Keratinocyte (primary cell): ENCODE results near the gene SNRNP25.

Experiments used
- CTCF ChIP-seq, 3 experiments: IDR thresholded peaks in 1 of 3; conservative IDR thresholded peaks in 1 of 3; optimal IDR thresholded peaks in 1 of 3; 2 replicates in 2 of 3; 3 replicates in 1 of 3; pipeline versions ENCODE3 to v1.5.1; 2011; ENCODE audit warnings: low read length in 3 of 3, mild to moderate bottlenecking in 3 of 3, moderate library complexity in 2 of 3, control low read depth in 1 of 3, inconsistent platforms in 1 of 3; ENCODE audit not compliant: insufficient read depth in 2 of 3; ENCODE audit errors: extremely low read depth in 1 of 3
- EZH2 ChIP-seq: IDR thresholded peaks from one replicate; pipeline ENCODE4 v1.6.1; 2012; ENCODE audit warnings: inconsistent platforms, mild to moderate bottlenecking, low read length, moderate library complexity

- TF ChIP-seq CTCF (optimal IDR thresholded peaks at IDR 0.05 in 1 of 3, IDR thresholded peaks at IDR 0.05 in 1 of 3, conservative IDR thresholded peaks at IDR 0.05 in 1 of 3; ENCODE audit: extremely low read depth in 1 of 3, insufficient read depth in 2 of 3, low read length in 3 of 3) (no peak), EZH2 (no peak)
These were observed 20.6 kb downstream of the SNRNP25 start for GRCh38 chr16:74051-74746.
